HepG2 (cell line): ENCODE data around the gene WBP1. TPM values are rescaled to one million over a fixed set of nuclear protein-coding genes. Genes with fewer than 3 reads are reported as not detected.
A peak's percentile ranks its signal among the peaks of the same experiment; 100 is the strongest.

Source experiments
- ADNP ChIP-seq: sonication (generic); formaldehyde crosslinking; IDR thresholded peaks from 2 replicates; pipeline ENCODE4 v1.4.0; 2020; ENCODE audit warnings: missing genetic modification reagents
- CHD4 ChIP-seq: fragments of 200-600 bp; sonication (generic); IDR thresholded peaks from 2 replicates; pipeline ENCODE4 v1.7.0; 2017; ENCODE audit warnings: mild to moderate bottlenecking, low read length, borderline replicate concordance
- E2F1 ChIP-seq: sonication (generic); formaldehyde crosslinking; IDR thresholded peaks from 2 replicates; pipeline ENCODE4 v1.5.0; 2020; ENCODE audit warnings: missing genetic modification reagents
- GFI1 ChIP-seq: sonication (generic); formaldehyde crosslinking; IDR thresholded peaks from 2 replicates; pipeline ENCODE4 v1.5.0; 2020; ENCODE audit warnings: missing genetic modification reagents, mild to moderate bottlenecking, borderline replicate concordance
- MED1 ChIP-seq: sonication (generic); formaldehyde crosslinking; IDR thresholded peaks from 2 replicates; pipeline ENCODE4 v1.4.0; 2020; ENCODE audit warnings: missing genetic modification reagents
- ZBTB7A ChIP-seq: sonication (generic); formaldehyde crosslinking; IDR thresholded peaks from 2 replicates; pipeline ENCODE4 v1.8.0; 2022; ENCODE audit warnings: mild to moderate bottlenecking, missing genetic modification reagents
- ZFP91 ChIP-seq: sonication (generic); formaldehyde crosslinking; IDR thresholded peaks from 2 replicates; pipeline ENCODE4 v1.9.0; 2022; ENCODE audit warnings: missing genetic modification reagents, mild to moderate bottlenecking, borderline replicate concordance
- ZMYM2 ChIP-seq: sonication (generic); formaldehyde crosslinking; IDR thresholded peaks from 2 replicates; pipeline ENCODE4 v1.8.0; 2022; ENCODE audit warnings: mild to moderate bottlenecking, missing genetic modification reagents
- ZNF234 ChIP-seq: sonication (generic); formaldehyde crosslinking; conservative IDR thresholded peaks from 2 replicates; pipeline ENCODE4 v1.5.1; 2020; ENCODE audit warnings: mild to moderate bottlenecking, missing genetic modification reagents
- ZNF350 ChIP-seq: sonication (generic); formaldehyde crosslinking; IDR thresholded peaks from 2 replicates; pipeline ENCODE4 v1.4.0; 2020; ENCODE audit warnings: mild to moderate bottlenecking, low read depth, missing genetic modification reagents, borderline replicate concordance
- polyA plus RNA-seq, 8 experiments: library from polyadenylated mRNA; depleted of rRNA in 3 of 8; stranded (reverse) in 7 of 8; unstranded in 1 of 8; fragments of >200 nt; fragmentation: Illumina TruSeq in 4 of 8; extraction: Trizol in 4 of 8; gene quantifications; 2 replicates each; pipeline versions ENCODE4 v1.2.1 to v1.2.3, GENCODE V29; 2011 to 2016; ENCODE audit warnings: low read depth in 4 of 8, missing spikeins in 1 of 8, mixed read lengths in 1 of 8; ENCODE audit not compliant: insufficient read depth in 1 of 8
- total RNA-seq, 5 experiments: library from RNA; depleted of rRNA; stranded (reverse); fragments of >200 nt; fragmentation: Illumina TruSeq; extraction: Trizol; gene quantifications; 2 replicates each; pipeline ENCODE4 v1.2.3, GENCODE V29; 2016; ENCODE audit warnings: low read depth in 1 of 5
- TF ChIP-seq, protein P1 (sequence below): sonication (generic); formaldehyde crosslinking; IDR thresholded peaks from 2 replicates; pipeline ENCODE4; 2020; ENCODE audit warnings: missing genetic modification reagents, mild to moderate bottlenecking, borderline replicate concordance

The WBP1 gene
- total and polyA plus RNA-seq, 2 of the 13 experiments (the other 11 are each of a cell fraction or from before 2014, with no cell fraction given) = 38.8 to 85.7 TPM

GRCh38 chr2:74444498-74445318, 13.5 kb upstream of the WBP1 start (continued):
- TF ChIP-seq E2F1 (CRISPR knock-in tag) (no peak), ZBTB7A (CRISPR knock-in tag) (no peak), MED1 (CRISPR knock-in tag) (0 out of 2 replicates have a peak, but pooled peaks have one; percentile 29), ZFP91 (CRISPR knock-in tag) (peak; percentile 50; the same call in 1 of the 2 replicates), CHD4 (0 out of 2 replicates have a peak, but pooled peaks have one; percentile 8), ZNF350 (CRISPR knock-in tag) (peak; percentile 62), ZNF234 (CRISPR knock-in tag) (no peak), ZMYM2 (CRISPR knock-in tag) (0 out of 2 replicates have a peak, but pooled peaks have one; percentile 20), GFI1 (CRISPR knock-in tag) (peak; percentile 66; the same call in 1 of the 2 replicates), ADNP (CRISPR knock-in tag) (peak; percentile 52; the same call in 1 of the 2 replicates)
- TF ChIP-seq, protein P1, sequence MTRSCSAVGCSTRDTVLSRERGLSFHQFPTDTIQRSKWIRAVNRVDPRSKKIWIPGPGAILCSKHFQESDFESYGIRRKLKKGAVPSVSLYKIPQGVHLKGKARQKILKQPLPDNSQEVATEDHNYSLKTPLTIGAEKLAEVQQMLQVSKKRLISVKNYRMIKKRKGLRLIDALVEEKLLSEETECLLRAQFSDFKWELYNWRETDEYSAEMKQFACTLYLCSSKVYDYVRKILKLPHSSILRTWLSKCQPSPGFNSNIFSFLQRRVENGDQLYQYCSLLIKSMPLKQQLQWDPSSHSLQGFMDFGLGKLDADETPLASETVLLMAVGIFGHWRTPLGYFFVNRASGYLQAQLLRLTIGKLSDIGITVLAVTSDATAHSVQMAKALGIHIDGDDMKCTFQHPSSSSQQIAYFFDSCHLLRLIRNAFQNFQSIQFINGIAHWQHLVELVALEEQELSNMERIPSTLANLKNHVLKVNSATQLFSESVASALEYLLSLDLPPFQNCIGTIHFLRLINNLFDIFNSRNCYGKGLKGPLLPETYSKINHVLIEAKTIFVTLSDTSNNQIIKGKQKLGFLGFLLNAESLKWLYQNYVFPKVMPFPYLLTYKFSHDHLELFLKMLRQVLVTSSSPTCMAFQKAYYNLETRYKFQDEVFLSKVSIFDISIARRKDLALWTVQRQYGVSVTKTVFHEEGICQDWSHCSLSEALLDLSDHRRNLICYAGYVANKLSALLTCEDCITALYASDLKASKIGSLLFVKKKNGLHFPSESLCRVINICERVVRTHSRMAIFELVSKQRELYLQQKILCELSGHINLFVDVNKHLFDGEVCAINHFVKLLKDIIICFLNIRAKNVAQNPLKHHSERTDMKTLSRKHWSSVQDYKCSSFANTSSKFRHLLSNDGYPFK (CRISPR knock-in tag) = 0 out of 2 replicates have a peak, but pooled peaks have one; percentile 31
- TF ChIP-seq, all 625 proteins: peak for 28
